T-helper 9 cell (primary cell): ENCODE measurements around the gene ZNF286A.
"Not testable (repeated sequence)": the region's sequence is repeated elsewhere in the genome, so short reads cannot be mapped to it uniquely, and the experiment has no call there.

Experiments used
- DNase-seq: peaks from one replicate; pipeline ENCODE4 v3.0.0-alpha.2; 2020

The ZNF286A gene

GRCh38 chr17:15704239-15704638 is 4.7 kb downstream of the ZNF286A start:
- DNase-seq, result not testable (repeated sequence)

GRCh38 chr17:15704813-15705212 is 5.3 kb downstream of the ZNF286A start:
- not testable (repeated sequence) for DNase-seq

GRCh38 chr17:15708879-15709278 is 9.3 kb downstream of the ZNF286A start:
- DNase-seq, result not testable (repeated sequence)

GRCh38 chr17:15716601-15717563 is 17.3 kb downstream of the ZNF286A start:
- not testable (repeated sequence) for DNase-seq

- DNase-seq, result not testable (repeated sequence)
Observed at GRCh38 chr17:15730535-15730934, 31.0 kb downstream of the ZNF286A start.

- DNase-seq, result not testable (repeated sequence)
Observed at GRCh38 chr17:15731900-15732299, 32.3 kb downstream of the ZNF286A start, which contains the start of gene TBC1D26. TBC1D26 (plus strand) TSS chr17:15732283; CDS start chr17:15735349, 3,066 bp downstream.

GRCh38 chr17:15733174-15733789 is 33.7 kb downstream of the ZNF286A start:
- DNase-seq, result not testable (repeated sequence)

GRCh38 chr17:15736578-15736977 is 37.0 kb downstream of the ZNF286A start:
- DNase-seq, result not testable (repeated sequence)

- DNase-seq, result no peak
Observed at GRCh38 chr17:15738066-15738465, 38.5 kb downstream of the ZNF286A start.

- not testable (repeated sequence) for DNase-seq
Observed at GRCh38 chr17:15739259-15739658, 39.7 kb downstream of the ZNF286A start.

- not testable (repeated sequence) for DNase-seq
Observed at GRCh38 chr17:15740041-15740440, 40.5 kb downstream of the ZNF286A start.

GRCh38 chr17:15740570-15741120 is 41.1 kb downstream of the ZNF286A start:
- DNase-seq, result no peak

- DNase-seq, result no peak
Observed at GRCh38 chr17:15741624-15742023, 42.1 kb downstream of the ZNF286A start.

GRCh38 chr17:15742051-15742795 is 42.7 kb downstream of the ZNF286A start:
- no peak for DNase-seq

GRCh38 chr17:15742921-15743320 is 43.4 kb downstream of the ZNF286A start:
- no peak for DNase-seq

GRCh38 chr17:15744074-15744676 is 44.6 kb downstream of the ZNF286A start:
- DNase-seq, result no peak

GRCh38 chr17:15744885-15745284 is 45.3 kb downstream of the ZNF286A start:
- no peak for DNase-seq

- DNase-seq, result not testable (repeated sequence)
Observed at GRCh38 chr17:15749403-15749802, 49.9 kb downstream of the ZNF286A start.

- DNase-seq, result not testable (repeated sequence)
Observed at GRCh38 chr17:15768865-15769533, 69.4 kb downstream of the ZNF286A start.
